HL-60 (cell line): ENCODE data around the gene PIP5K1B.
A peak's percentile ranks its signal among the peaks of the same experiment; 100 is the strongest.

Experiments
- DNase-seq, 2 experiments: peaks; one replicate each; pipeline ENCODE4 v3.0.0-alpha.2; 2010 to 2020; ENCODE audit warnings: low read depth in 1 of 2, low spot score in 1 of 2
- H3K27ac ChIP-seq: fragments of 250-450 bp; sonication (Bioruptor Pico); replicated peaks from 2 replicates; pipeline ENCODE4 v1.5.1; 2020; ENCODE audit warnings: mild to moderate bottlenecking, moderate library complexity
- H3K27me3 ChIP-seq: fragments of 250-450 bp; sonication (Bioruptor Pico); 2 replicates; pipeline ENCODE4 v1.5.1; 2021; ENCODE audit warnings: mild to moderate bottlenecking, moderate library complexity; ENCODE audit not compliant: insufficient read depth, poor library complexity, severe bottlenecking
- H3K4me3 ChIP-seq: replicated peaks from 2 replicates; pipeline ENCODE4 v1.5.1; 2011; ENCODE audit warnings: mild to moderate bottlenecking, control low read depth, low read length; ENCODE audit not compliant: insufficient read depth
- CTCF ChIP-seq: IDR thresholded peaks from one replicate; pipeline ENCODE4 v1.5.1; 2011; ENCODE audit warnings: low read length, control low read depth, inconsistent platforms; ENCODE audit not compliant: insufficient read depth
- GABPA ChIP-seq: IDR thresholded peaks from 2 replicates; pipeline ENCODE4 v1.6.1; 2012; ENCODE audit warnings: low read depth
- POLR2AphosphoS5 ChIP-seq: IDR thresholded peaks from 2 replicates; pipeline ENCODE4 v1.6.1; 2012; ENCODE audit warnings: low read depth
- REST ChIP-seq: IDR thresholded peaks from 2 replicates; pipeline ENCODE4 v1.6.1; 2012; ENCODE audit warnings: low read depth; ENCODE audit not compliant: insufficient replicate concordance
- SPI1 ChIP-seq: IDR thresholded peaks from 2 replicates; pipeline ENCODE4 v1.6.1; 2012; ENCODE audit warnings: low read depth, mild to moderate bottlenecking, borderline replicate concordance

The PIP5K1B gene

GRCh38 chr9:69009708-69010107 lies 304.7 kb downstream of the PIP5K1B start:
- H3K4me3 ChIP-seq: no peak overlapping the region

GRCh38 chr9:69012696-69013381 lies 307.8 kb downstream of the PIP5K1B start:
- Histone ChIP-seq H3K27me3 (peaks cover 3% of the 10 kb centered on the region), H3K4me3 (no peak overlapping the region), H3K27ac (no peak overlapping the region)
- peak in 1 of 2 experiments; percentile 58 for DNase-seq
- TF ChIP-seq REST (no peak), POLR2AphosphoS5 (peak; percentile 82)

More at GRCh38 chr9:69009708-69010107, 304.7 kb downstream of the PIP5K1B start:
- no peak overlapping the region for H3K27ac ChIP-seq
- no peak for DNase-seq
- H3K27me3 ChIP-seq: no peaks in the 10 kb centered on the region
- no peak for TF ChIP-seq GABPA
- no peak for TF ChIP-seq SPI1
- TF ChIP-seq POLR2AphosphoS5: no peak
- no peak for TF ChIP-seq CTCF
- no peak for TF ChIP-seq REST

- Histone ChIP-seq H3K4me3 (no peak overlapping the region), H3K27ac (no peak overlapping the region), H3K27me3 (peaks cover 3% of the 10 kb centered on the region)
- TF ChIP-seq SPI1 (no peak), CTCF (no peak), REST (no peak), GABPA (no peak)
- no peak for DNase-seq
These were observed 308.3 kb downstream of the PIP5K1B start for GRCh38 chr9:69013382-69013727.
